COR-L47 (cell line): ENCODE measurements around the gene OXSR1.
"Not testable (repeated sequence)": the region's sequence is repeated elsewhere in the genome, so short reads cannot be mapped to it uniquely, and the experiment has no call there.

ENCODE experiments used
- DNase-seq: peaks from one replicate; lab custom pipeline; 2025; lab: John Stamatoyannopoulos, UW

Gene OXSR1

DNA sequence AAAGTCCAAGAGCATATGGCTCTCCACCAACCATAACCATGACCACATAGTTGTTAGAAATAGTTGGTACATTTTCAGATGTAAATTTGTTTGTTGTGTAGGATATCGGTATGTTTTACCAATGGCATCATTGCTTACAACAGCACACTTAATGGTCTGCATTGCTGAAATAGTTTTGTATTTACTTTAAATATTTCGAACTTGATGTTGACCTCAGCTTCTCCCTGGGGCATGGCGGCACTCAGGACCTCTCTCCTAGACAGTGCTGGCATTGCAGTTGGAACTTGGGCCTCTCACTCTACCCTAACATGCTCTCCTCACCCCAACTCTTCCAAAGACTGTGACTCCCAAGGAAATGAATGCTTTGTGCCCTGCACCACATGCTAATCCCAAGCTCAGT is 105.3 kb downstream of the OXSR1 start:
- DNase-seq: no peak

DNA sequence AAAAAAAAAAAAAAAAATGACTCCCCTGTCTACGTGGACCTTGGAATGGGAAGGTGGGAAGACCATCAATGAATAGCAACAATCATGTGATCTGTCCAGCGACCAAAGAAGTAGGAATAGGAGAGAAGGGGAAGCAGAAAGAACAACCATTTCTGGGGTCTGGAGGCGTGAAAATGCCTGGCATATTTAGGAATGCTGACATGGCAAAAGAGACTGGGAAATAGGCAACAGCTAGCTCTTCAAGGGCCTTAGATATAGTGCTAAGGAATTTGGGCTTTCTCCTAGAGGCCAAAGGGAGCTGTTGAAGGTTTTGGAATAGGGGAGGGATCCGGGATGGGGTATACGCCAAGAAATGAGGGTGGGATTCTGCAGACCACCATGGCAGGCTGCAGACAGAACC is 106.2 kb downstream of the OXSR1 start:
- no peak for DNase-seq

- no peak for DNase-seq
Measured at GRCh38 chr3:38274864-38275649, 109.7 kb downstream of the OXSR1 start.

- no peak for DNase-seq
Measured at GRCh38 chr3:38275658-38276057, 110.3 kb downstream of the OXSR1 start.

GRCh38 chr3:38276081-38276916 is 111.0 kb downstream of the OXSR1 start:
- DNase-seq: no peak

GRCh38 chr3:38276917-38277630 is 111.7 kb downstream of the OXSR1 start:
- no peak for DNase-seq

GRCh38 chr3:38278841-38279240 is 113.5 kb downstream of the OXSR1 start:
- DNase-seq: no peak

DNA sequence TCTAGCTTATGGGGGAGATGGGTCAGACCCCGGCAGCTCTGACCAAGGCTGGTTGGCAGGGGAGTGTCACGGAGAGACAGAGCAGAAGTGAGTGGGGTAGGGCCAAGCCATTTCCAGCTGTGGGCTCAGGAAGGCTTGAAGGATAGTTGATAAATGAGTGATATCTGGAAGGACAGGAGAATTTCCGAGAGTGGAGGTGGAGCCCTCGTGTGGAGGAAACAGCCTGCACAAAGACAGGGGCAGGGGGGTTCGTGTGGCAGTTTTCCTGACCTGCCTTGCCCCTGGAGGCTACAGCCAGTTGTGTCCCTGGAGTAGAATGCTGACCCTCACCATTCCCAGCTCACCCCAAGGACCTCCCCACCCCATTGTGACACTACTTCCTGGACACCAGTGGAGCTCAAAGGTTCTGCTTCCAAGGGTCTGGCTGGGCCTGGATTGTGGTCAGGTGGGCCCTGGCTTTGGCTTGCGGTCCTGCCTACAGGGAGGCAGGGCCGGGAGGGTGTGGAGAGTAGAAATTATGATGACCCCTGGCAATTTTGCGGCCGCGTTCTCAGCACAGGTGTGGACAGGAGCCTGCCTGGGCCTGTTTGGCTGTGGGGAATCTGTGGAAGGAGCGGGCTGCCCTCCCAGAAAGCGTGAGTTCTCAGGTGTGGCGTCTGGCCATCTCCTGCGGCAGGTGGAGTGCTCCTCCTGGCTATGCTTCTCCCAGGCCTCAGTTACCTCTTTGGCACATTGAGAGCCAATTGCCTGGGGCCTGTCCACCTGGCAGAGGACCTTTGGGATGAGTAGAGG is 116.8 kb downstream of the OXSR1 start, which contains the start of gene SLC22A14:
SLC22A14 (plus strand) TSS at position 400 of the 792 bp plus-strand sequence. CDS start 23,733 bp downstream, outside the sequence.
- no peak for DNase-seq

DNA sequence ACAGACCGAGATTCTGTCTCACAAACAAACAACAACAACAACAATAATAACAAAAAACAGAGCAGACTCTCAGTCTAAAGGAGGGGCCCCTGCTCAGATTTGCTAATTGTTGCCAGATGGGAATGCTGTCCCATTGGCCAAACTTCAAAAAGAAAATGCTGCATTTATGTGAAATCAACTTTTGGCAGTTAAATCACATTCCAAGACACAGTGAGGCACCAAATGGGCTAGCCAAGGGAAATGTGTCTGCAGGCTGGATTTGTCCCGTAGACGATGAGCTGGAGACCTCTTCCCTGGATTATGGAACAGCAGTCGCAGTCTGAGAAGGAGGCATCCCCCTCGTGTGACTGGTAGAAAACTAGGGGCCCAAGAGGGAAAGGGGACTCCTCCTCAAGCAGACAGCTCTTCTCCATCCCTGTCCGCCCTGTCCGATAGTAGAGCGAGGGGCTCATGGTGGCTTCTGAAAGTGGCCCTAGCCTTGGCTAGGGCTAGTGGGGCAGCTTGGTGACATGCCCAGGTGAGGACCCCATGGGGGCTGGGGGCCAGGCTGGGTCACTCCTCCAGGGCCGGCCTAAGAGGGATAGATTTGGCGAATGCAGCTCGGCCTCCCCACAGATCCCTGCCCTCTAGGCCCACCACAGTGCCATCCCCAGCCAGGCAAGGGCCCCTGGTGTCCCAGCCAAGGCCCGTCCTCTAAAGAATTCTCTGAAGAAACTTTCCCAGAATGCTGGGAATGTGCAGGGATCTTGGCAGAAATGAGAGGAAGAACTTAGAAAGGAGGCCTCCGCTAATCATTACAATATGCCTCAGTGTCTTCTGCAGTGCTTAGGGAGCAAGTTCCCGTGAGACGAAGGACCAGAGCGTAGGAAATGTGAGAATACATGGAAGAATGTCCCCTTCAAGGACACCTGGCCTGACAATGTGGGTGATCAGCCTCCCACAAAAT is 118.7 kb downstream of the OXSR1 start:
- DNase-seq: no peak

GRCh38 chr3:38284756-38285150 is 119.4 kb downstream of the OXSR1 start:
- no peak for DNase-seq

DNA sequence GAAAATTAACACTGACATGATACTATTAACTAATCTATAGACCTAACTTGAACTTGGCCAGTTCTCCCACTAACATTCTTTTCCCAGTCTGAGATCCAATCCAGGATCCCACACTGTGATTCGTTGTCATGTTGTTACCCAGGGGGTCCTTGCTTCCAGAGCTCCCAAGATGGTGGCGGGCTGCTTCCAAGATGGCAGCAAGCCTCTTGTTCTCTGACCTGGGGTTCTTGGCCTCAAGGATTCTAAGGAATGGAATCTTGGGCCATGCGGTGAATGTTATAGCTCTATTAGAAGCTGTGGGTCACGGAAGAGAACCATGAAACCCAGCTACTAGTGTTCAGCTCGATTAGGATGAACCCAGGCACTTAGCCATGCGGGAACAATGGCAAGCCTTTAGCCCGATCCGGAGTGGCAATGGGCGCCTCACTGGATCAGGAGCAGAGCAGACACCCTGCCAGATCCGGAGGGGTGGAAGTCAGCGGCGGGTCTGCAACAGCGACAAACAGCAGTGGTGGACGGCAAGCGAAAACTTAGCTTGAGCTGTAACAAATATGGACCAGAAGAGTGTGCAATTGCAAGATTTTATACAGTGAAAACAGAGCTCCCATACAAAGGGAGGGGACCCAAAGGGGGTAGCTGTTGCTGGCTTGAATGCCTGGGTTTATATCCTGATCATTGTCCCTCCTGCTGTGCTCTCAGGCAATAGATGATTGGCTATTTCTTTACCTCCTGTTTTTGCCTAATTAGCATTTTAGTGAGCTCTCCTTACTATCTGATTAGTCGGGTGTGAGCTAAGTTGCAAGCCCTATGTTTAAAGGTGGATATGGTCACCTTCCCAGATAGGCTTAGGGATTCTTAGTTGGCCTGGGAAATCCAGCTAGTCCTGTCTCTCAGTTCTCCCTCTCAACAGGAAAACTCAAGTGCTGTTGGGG is 124.2 kb downstream of the OXSR1 start:
- not testable (repeated sequence) for DNase-seq

DNA sequence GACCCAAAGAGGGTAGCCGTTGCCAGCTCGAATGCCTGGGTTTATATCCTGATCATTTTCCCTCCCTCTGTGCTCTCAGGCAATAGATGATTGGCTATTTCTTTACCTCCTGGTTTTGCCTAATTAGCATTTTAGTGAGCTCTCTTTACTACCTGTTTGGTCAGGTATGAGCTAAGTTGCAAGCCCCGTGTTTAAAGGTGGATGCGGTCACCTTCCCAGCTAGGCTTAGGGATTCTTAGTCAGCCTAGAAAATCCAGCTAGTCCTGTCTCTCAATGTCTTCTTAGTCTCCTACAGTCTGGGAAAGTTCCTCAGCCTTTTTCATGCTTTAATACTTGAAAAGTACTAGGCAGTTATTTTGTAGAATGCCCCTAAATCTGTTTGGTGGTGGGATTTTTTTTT is 131.7 kb downstream of the OXSR1 start:
- not testable (repeated sequence) for DNase-seq

- no peak for DNase-seq
Measured at GRCh38 chr3:38297537-38297936, 132.2 kb downstream of the OXSR1 start.

DNA sequence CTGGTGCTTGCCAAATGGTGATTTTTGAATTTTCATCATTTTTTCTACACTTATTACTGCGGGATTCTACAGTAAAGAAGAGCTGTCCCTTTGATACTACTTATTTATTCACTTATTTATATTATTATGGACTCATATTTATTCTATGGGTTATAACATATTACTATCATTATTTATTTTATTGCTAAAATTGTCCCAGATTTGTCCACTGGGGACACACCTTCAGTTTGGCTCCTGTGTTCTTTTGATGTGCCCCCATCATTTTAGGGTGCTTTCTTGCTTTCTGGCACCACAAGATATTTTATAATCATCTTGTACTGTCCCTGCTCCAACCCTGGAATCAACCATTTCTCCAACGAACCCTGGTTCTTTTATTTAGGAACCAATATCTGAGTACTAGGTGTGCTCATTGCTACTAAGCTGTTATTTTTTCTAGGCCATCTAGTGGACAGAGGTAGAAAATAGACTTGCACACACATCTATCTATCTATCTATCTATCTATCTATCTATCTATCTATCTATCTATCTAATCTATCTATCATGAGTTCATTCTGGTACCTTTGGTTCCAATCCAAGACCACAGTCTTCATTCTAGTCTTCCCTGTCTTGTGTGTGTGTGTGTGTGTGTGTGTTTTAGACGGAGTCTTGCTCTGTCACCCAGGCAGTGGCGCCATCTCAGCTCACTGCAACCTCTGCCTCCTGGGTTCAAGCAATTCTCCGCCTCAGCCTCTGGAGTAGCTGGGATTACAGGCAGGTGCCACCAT is 132.8 kb downstream of the OXSR1 start:
- no peak for DNase-seq
